Measurements from ENCODE around the gene TMEM89.

Gene TMEM89

DNA sequence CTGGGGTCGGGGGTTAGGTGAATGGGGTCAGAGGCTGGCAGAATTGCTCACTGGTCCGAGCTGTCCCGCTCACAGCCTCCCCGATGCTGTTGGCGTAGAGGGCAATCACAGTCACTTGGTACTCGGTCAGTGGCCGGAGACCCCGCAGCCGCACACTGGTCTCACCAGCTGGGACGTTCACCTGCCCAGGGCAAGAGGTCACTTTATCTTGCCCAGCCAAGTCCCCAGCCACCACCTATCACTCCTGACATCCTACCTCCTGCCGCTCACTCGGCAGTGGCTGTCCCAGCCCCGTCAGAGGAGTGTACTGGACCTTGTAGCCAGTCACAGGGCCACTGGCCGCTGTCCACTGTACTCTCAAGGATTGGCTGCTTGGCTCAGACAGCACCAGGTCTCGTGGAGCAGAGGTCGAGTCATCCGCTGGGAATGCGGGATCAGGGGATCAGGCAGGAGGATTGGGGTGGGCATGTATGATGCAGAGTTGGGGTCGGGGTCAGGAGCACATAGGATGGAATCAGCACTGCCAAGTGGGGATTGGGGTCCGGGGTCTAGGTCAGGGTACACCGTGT lies 29.0 kb downstream of the TMEM89 start:
- peak in 1 of 2 donors; percentile 28 for DNase-seq (ENCODE audit: low read depth in 2 of 2)
- H3K4me3 ChIP-seq (replicated peaks in 1 of 2; ENCODE audit: low read depth in 2 of 2, low read length in 2 of 2): peak overlapping the region in 1 of 2 donors; percentile 61
- no peak for TF ChIP-seq CTCF (IDR thresholded peaks at IDR 0.05; ENCODE audit: low read depth, low read length)

DNA sequence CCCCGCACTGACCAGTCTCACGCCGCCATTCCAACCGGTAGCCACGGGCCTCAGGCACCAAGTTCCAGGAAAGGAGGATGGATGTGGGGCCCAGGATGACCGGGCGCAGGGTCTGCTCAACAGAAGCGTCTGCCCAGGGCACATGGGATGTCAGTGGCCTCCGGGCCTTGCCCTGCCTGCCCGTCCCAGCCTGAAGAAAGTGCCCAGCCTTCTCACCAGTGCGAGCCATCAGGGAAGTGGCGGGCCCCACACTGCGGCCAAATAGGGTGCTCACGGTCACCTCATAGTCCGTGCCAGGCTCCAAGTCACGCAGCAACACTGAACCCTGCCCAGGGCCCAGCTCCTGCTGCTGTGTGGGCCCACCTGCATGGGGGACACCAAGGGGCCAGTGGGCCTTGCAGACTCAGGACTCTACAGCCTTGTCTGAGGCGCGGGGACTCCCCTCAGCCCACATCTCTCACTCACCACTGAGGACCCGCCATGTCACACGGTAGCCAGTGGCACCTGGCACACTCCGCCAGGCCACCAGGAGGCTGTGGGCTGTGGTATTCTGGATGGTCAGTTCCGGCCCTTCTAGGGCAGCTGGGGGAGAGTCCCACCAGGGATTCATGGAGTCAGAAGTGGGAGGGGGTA lies 29.6 kb downstream of the TMEM89 start:
- no peak for TF ChIP-seq CTCF (IDR thresholded peaks at IDR 0.05; ENCODE audit: low read depth, low read length)
- no peak for DNase-seq (ENCODE audit: low read depth in 2 of 2)
- H3K4me3 ChIP-seq (replicated peaks in 1 of 2; ENCODE audit: low read depth in 2 of 2, low read length in 2 of 2): no peak overlapping the region

DNA sequence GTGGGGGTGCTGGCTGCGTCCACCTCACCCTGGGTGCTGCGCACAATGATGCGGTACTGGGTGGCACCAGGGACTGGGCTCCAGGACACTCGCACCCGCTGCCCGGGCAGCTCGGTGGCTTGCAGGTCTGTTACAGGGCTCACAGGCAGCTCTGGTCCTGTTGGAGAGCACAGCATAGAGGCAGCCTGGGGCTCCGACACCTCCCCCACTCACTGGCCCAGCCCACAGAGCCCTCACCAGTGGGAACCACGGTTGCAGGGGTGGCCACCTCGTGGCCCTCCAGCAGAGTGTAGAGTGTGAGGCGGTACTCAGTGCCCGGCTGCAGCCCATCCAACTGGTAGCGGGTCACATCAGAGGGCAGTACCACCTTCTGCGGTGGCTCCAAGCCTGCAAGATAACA lies 30.1 kb downstream of the TMEM89 start:
- TF ChIP-seq CTCF (IDR thresholded peaks at IDR 0.05; ENCODE audit: low read depth, low read length): no peak
- DNase-seq (ENCODE audit: low read depth in 2 of 2): no peak
- H3K4me3 ChIP-seq (replicated peaks in 1 of 2; ENCODE audit: low read depth in 2 of 2, low read length in 2 of 2): no peak overlapping the region

- DNase-seq (ENCODE audit: low read depth in 2 of 2): no peak
- H3K4me3 ChIP-seq (replicated peaks in 1 of 2; ENCODE audit: low read depth in 2 of 2, low read length in 2 of 2): no peak overlapping the region
- no peak for TF ChIP-seq CTCF (IDR thresholded peaks at IDR 0.05; ENCODE audit: low read depth, low read length)
These were observed 33.3 kb downstream of the TMEM89 start for GRCh38 chr3:48588230-48588629.

DNA sequence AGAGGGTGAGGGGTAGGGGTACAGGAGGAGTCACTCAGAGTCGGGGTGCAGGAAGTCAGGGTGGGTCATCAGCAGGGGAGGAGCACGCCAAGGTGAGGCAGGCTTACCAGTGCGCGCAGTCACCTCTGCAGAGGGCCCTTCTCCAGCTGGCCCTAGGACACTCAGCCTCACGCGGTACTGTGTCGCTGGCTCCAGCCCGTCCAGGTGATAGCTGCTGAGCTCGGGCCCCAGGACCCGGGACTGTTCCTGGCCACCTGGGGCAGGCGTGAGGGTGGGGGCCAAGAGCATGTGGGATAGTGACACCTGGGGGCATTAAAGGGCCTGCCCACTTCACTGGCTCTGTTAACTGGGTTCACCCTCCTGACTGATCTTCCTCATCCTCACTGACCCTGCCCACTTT lies 33.9 kb downstream of the TMEM89 start:
- no peak overlapping the region for H3K4me3 ChIP-seq (replicated peaks in 1 of 2; ENCODE audit: low read depth in 2 of 2, low read length in 2 of 2)
- no peak for TF ChIP-seq CTCF (IDR thresholded peaks at IDR 0.05; ENCODE audit: low read depth, low read length)
- DNase-seq (ENCODE audit: low read depth in 2 of 2): no peak

- TF ChIP-seq CTCF (IDR thresholded peaks at IDR 0.05; ENCODE audit: low read depth, low read length): no peak
- no peak for DNase-seq (ENCODE audit: low read depth in 2 of 2)
- no peak overlapping the region for H3K4me3 ChIP-seq (replicated peaks in 1 of 2; ENCODE audit: low read depth in 2 of 2, low read length in 2 of 2)
These were observed 36.2 kb downstream of the TMEM89 start for GRCh38 chr3:48585411-48585810.

- no peak for DNase-seq (ENCODE audit: low read depth in 2 of 2)
- no peak for TF ChIP-seq CTCF (IDR thresholded peaks at IDR 0.05; ENCODE audit: low read depth, low read length)
- H3K4me3 ChIP-seq (replicated peaks in 1 of 2; ENCODE audit: low read depth in 2 of 2, low read length in 2 of 2): no peak overlapping the region
These were observed 36.7 kb downstream of the TMEM89 start for GRCh38 chr3:48584836-48585235.

All from cardiac fibroblast (primary cell).